Measurements from ENCODE around the gene FAM163A.
"Not testable (repeated sequence)": the region's sequence is repeated elsewhere in the genome, so short reads cannot be mapped to it uniquely, and the experiment has no call there.

Gene FAM163A

GRCh38 chr1:179817056-179817455 is 74.0 kb downstream of the FAM163A start:
- DNase-seq: no peak

- no peak for DNase-seq
These were observed 74.7 kb downstream of the FAM163A start for GRCh38 chr1:179817789-179818188.

GRCh38 chr1:179818260-179818659 is 75.2 kb downstream of the FAM163A start:
- no peak for DNase-seq

GRCh38 chr1:179818743-179819173 is 75.7 kb downstream of the FAM163A start:
- no peak for DNase-seq

GRCh38 chr1:179820226-179820970 is 77.3 kb downstream of the FAM163A start:
- no peak for DNase-seq

- no peak for DNase-seq
These were observed 78.4 kb downstream of the FAM163A start for GRCh38 chr1:179821524-179821923.

GRCh38 chr1:179822065-179822464 is 79.0 kb downstream of the FAM163A start:
- DNase-seq: no peak

GRCh38 chr1:179823693-179824092 is 80.6 kb downstream of the FAM163A start:
- no peak for DNase-seq

GRCh38 chr1:179824265-179824664 is 81.2 kb downstream of the FAM163A start:
- DNase-seq: no peak

- DNase-seq: no peak
These were observed 82.1 kb downstream of the FAM163A start for GRCh38 chr1:179825206-179825605.

GRCh38 chr1:179825798-179826460 is 82.8 kb downstream of the FAM163A start:
- no peak for DNase-seq

- DNase-seq: no peak
These were observed 83.7 kb downstream of the FAM163A start for GRCh38 chr1:179826626-179827280.

- no peak for DNase-seq
These were observed 85.5 kb downstream of the FAM163A start for GRCh38 chr1:179828554-179829110.

GRCh38 chr1:179831225-179831624 is 88.1 kb downstream of the FAM163A start:
- no peak for DNase-seq

GRCh38 chr1:179831852-179832699 is 89.0 kb downstream of the FAM163A start:
- no peak for DNase-seq

- DNase-seq: not testable (repeated sequence)
These were observed 93.8 kb downstream of the FAM163A start for GRCh38 chr1:179836686-179837445.

GRCh38 chr1:179840107-179840506 is 97.0 kb downstream of the FAM163A start:
- no peak for DNase-seq

GRCh38 chr1:179848233-179848632 is 105.1 kb downstream of the FAM163A start:
- DNase-seq: no peak

- DNase-seq: no peak
These were observed 110.0 kb downstream of the FAM163A start for GRCh38 chr1:179853102-179853501.

GRCh38 chr1:179855831-179856230 is 112.7 kb downstream of the FAM163A start:
- not testable (repeated sequence) for DNase-seq

GRCh38 chr1:179856296-179856695 is 113.2 kb downstream of the FAM163A start:
- no peak for DNase-seq

GRCh38 chr1:179857009-179857408 is 113.9 kb downstream of the FAM163A start:
- no peak for DNase-seq
